ENCODE results near the gene DISP2. TPM values are rescaled to one million over a fixed set of nuclear protein-coding genes. Genes with fewer than 3 reads are reported as not detected.

DISP2 gene
- polyA plus RNA-seq, 4 donors: 0.35 to 1.1 (median 0.64) TPM

GRCh38 chr15:40360015-40360414 is 2.0 kb downstream of the DISP2 start:
- no peak for DNase-seq (ENCODE audit: low read depth in 4 of 4, low spot score in 2 of 4)

GRCh38 chr15:40361640-40362039 is 3.6 kb downstream of the DISP2 start:
- no peak for DNase-seq (ENCODE audit: low read depth in 4 of 4, low spot score in 2 of 4)

- DNase-seq (ENCODE audit: low read depth in 4 of 4, low spot score in 2 of 4): no peak
These were observed 5.6 kb downstream of the DISP2 start for GRCh38 chr15:40363611-40364010.

GRCh38 chr15:40364251-40364650 is 6.2 kb downstream of the DISP2 start:
- no peak for DNase-seq (ENCODE audit: low read depth in 4 of 4, low spot score in 2 of 4)

- no peak for DNase-seq (ENCODE audit: low read depth in 4 of 4, low spot score in 2 of 4)
These were observed 7.0 kb downstream of the DISP2 start for GRCh38 chr15:40365016-40365415.

- no peak for DNase-seq (ENCODE audit: low read depth in 4 of 4, low spot score in 2 of 4)
These were observed 7.8 kb downstream of the DISP2 start for GRCh38 chr15:40365624-40366456.

GRCh38 chr15:40366457-40367370 is 8.7 kb downstream of the DISP2 start:
- DNase-seq (ENCODE audit: low read depth in 4 of 4, low spot score in 2 of 4): no peak

GRCh38 chr15:40367371-40367685 is 9.3 kb downstream of the DISP2 start:
- no peak for DNase-seq (ENCODE audit: low read depth in 4 of 4, low spot score in 2 of 4)

- DNase-seq (ENCODE audit: low read depth in 4 of 4, low spot score in 2 of 4): peak in 2 of 4 donors; percentile 67 to 78
These were observed 9.9 kb downstream of the DISP2 start for GRCh38 chr15:40367686-40368611.

GRCh38 chr15:40368719-40369473 is 10.9 kb downstream of the DISP2 start:
- DNase-seq (ENCODE audit: low read depth in 4 of 4, low spot score in 2 of 4): no peak

GRCh38 chr15:40369474-40369869 is 11.5 kb downstream of the DISP2 start:
- no peak for DNase-seq (ENCODE audit: low read depth in 4 of 4, low spot score in 2 of 4)

GRCh38 chr15:40369971-40370370 is 12.0 kb downstream of the DISP2 start:
- DNase-seq (ENCODE audit: low read depth in 4 of 4, low spot score in 2 of 4): no peak

- no peak for DNase-seq (ENCODE audit: low read depth in 4 of 4, low spot score in 2 of 4)
These were observed 15.0 kb downstream of the DISP2 start for GRCh38 chr15:40372981-40373380.

GRCh38 chr15:40377606-40378005 is 19.6 kb downstream of the DISP2 start:
- DNase-seq (ENCODE audit: low read depth in 4 of 4, low spot score in 2 of 4): no peak

- no peak for DNase-seq (ENCODE audit: low read depth in 4 of 4, low spot score in 2 of 4)
These were observed 21.4 kb downstream of the DISP2 start for GRCh38 chr15:40379374-40379773.

- no peak for DNase-seq (ENCODE audit: low read depth in 4 of 4, low spot score in 2 of 4)
These were observed 21.8 kb downstream of the DISP2 start for GRCh38 chr15:40379853-40380252.

GRCh38 chr15:40380636-40381035 is 22.6 kb downstream of the DISP2 start:
- no peak for DNase-seq (ENCODE audit: low read depth in 4 of 4, low spot score in 2 of 4)

GRCh38 chr15:40381818-40382529 is 24.0 kb downstream of the DISP2 start:
- DNase-seq (ENCODE audit: low read depth in 4 of 4, low spot score in 2 of 4): no peak

All from left renal cortex interstitium (tissue), 4 donors.